Measurements from ENCODE around the gene ZW10. TPM values are rescaled to one million over a fixed set of nuclear protein-coding genes. Genes with fewer than 3 reads are reported as not detected.
"Not testable (repeated sequence)": the region's sequence is repeated elsewhere in the genome, so short reads cannot be mapped to it uniquely, and the experiment has no call there.

ZW10 gene
- total RNA-seq, 2 experiments from 2014 or later, result 22.2 to 22.8 TPM

- CTCF ChIA-PET, result no interaction called here
- POLR2A ChIA-PET, result no interaction called here
Measured at GRCh38 chr11:113764527-113765219, 8.8 kb downstream of the ZW10 start.

GRCh38 chr11:113763040-113763439 lies 10.5 kb downstream of the ZW10 start:
- CTCF ChIA-PET, POLR2A ChIA-PET: not testable (repeated sequence)

GRCh38 chr11:113760241-113760640 lies 13.3 kb downstream of the ZW10 start:
- ChIA-PET POLR2A (no interaction called here), CTCF (no interaction called here)

DNA sequence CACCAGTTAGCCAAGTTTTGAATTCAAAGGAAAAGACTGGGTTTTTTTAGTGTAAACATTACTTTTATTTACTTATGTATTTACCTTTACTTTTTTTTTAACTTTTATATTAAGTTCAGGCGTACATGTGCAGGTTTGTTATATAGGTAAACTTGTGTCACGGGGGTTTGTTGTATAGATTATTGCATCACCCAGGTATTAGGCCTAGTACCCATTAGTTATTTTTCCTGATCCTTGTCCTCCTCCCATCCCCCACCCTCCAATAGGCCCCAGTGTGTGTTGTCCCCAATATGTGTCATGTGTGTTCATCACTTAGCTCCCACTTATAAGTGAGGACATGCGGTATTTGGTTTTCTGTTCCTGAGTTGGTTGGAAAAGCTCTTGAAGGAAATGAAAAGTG lies 20.6 kb downstream of the ZW10 start:
- CTCF ChIA-PET, result no interaction called here
- POLR2A ChIA-PET, result interaction anchor here (0.5 kb wide), 1 partner anchor 17 kb away, joined by 5 read pairs; no protein-coding TSS in a partner anchor

DNA sequence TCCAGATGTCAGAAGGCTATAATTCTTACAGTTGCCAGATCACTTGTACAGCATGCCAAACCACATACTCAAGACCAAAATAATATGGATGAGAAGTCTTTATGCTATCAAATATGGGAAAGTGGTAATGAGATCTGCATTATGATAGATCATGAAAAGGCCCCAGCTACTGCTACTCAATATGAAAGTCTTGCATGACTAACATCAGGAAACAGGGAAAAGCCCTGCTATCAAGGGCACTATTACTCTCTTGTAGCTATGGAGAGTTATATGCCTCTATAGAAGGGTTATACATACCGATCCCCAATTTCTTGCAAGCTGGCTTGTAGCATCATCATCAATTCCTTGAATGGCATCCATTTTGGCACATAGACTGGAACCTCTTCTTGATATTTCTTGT lies 37.2 kb downstream of the ZW10 start:
- ChIA-PET CTCF (interaction anchor here (0.7 kb wide), 1 partner anchor 1618 kb away, joined by 3 read pairs; no protein-coding TSS in a partner anchor), POLR2A (no interaction called here)

DNA sequence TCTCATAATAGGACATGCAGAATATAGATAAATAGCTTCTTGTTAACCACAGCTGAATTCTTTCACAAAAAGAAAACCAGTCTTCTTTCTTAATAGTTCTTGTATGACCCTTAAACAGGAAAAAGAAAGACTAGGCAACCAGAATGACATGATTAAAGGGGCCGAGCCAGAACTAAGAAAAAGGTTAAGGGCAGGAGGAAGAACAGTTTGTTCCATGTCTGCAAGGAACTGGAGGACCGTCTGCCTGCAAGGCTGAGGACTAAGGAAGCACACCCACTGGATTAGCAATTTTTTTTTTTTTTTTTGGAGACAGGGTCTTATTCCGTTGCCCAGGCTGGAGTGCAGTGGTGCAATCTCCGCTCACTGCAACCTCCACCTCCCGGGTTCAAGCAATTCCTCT lies 41.4 kb downstream of the ZW10 start:
- ChIA-PET CTCF (no interaction called here), POLR2A (no interaction called here)

- POLR2A ChIA-PET, result interaction anchor here (0.7 kb wide), 1 partner anchor 104 kb away, joined by 3 read pairs; no protein-coding TSS in a partner anchor
- CTCF ChIA-PET, result no interaction called here
Measured at GRCh38 chr11:113730887-113731726, 42.4 kb downstream of the ZW10 start.

GRCh38 chr11:113729456-113729855 lies 44.0 kb downstream of the ZW10 start:
- POLR2A ChIA-PET, result no interaction called here
- CTCF ChIA-PET, result no interaction called here

DNA sequence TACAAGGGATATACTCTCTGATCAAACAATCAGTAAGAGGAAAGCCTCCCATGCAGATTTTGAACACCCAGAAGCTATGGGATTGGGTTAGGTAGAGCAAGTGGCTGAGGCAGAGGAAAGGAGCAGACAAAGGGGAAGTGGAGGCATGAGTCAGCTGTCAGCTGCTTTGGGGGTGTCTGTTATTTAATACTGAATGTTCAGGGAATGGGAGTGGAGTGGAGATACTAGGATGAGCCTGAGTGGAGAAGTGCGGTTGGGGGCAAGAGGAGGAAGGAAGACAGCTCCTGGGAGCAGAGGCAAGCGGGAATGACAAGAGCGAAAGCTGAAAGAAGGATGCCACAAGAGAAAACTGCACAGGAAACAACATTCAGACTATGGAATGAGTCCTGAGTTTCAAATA lies 44.7 kb downstream of the ZW10 start:
- POLR2A ChIA-PET, result no interaction called here
- CTCF ChIA-PET, result interaction anchor here (1.1 kb wide), 1 partner anchor 45 kb away, joined by 3 read pairs; the partner anchor contains the start of gene ZW10

- ChIA-PET POLR2A (no interaction called here), CTCF (no interaction called here)
Measured at GRCh38 chr11:113725913-113726312, 47.6 kb downstream of the ZW10 start.

GRCh38 chr11:113725407-113725806 lies 48.1 kb downstream of the ZW10 start:
- POLR2A ChIA-PET, result no interaction called here
- CTCF ChIA-PET, result no interaction called here

DNA sequence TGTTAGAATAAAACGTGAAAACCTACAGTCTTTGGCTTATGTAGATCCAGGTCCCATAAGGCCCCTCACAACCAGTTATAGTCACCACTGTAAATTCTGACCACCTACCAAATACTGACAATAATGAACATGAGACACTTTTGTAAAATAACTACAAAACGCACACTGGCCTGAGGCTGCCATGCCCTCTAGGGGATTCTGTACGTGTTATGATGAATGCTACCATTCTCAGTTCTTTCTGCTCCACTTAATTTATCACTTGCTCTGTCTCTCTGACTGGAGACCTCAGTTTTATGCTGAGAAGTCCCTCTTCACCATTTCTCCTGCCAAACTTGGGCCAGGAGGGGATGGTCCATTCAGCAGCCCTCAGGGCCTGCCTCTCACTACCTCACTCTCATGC lies 48.7 kb downstream of the ZW10 start:
- CTCF ChIA-PET, result no interaction called here
- POLR2A ChIA-PET, result no interaction called here

DNA sequence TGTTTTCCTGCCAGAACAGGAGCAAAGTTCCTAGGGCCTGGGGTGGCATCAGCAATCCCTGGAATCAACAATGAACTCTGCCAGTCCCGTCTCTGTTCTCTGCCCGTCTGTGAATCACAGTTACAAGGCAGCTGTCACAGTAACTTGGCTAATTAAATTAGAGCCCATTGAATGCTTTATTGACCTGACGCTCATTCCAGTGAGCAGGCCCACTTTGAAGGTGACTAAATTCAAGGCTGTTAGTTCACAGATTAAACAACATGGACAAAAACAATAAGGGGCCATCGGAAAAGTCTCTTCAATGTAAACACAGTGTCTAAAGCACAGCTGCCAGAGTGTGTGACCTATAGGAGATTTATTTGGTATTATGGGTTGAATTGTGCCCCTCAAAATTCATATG lies 49.7 kb downstream of the ZW10 start:
- POLR2A ChIA-PET, result no interaction called here
- CTCF ChIA-PET, result no interaction called here

- ChIA-PET POLR2A (no interaction called here), CTCF (no interaction called here)
Measured at GRCh38 chr11:113722934-113723333, 50.6 kb downstream of the ZW10 start.

- CTCF ChIA-PET, result interaction anchor here (0.5 kb wide), 1 partner anchor 17 kb away, joined by 3 read pairs; no protein-coding TSS in a partner anchor
- POLR2A ChIA-PET, result no interaction called here
Measured at GRCh38 chr11:113722221-113722620, 51.3 kb downstream of the ZW10 start.

DNA sequence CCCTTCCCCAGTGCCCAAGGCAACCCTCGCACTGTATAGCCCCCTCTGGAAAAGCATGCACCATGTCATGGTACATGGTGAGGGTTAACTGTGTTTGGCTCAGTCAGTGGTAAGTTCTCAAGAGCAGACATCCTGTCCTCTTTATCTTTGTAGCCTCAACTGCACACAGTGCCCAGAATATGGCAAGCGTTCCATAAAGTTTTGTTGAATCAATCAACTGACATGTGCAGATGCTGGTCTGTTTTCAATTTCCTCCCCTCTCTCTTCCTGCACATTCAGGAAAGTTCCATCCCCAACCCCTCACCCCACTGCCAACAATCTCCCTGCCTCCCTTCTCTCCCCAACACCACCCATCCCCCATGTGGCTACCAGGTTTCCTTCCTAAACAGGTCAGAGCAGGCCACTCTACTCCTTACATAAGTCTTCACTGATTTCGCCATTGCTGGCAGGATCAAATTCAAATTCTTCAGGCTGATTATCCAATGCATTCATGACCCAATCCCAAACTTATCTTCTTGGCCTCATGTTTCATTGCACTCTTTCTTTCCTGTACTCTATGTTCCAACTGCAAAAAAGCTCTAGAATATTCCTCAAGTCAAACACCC lies 51.9 kb downstream of the ZW10 start:
- ChIA-PET POLR2A (no interaction called here), CTCF (interaction anchor here (0.5 kb wide), 1 partner anchor 17 kb away, joined by 3 read pairs; no protein-coding TSS in a partner anchor)

DNA sequence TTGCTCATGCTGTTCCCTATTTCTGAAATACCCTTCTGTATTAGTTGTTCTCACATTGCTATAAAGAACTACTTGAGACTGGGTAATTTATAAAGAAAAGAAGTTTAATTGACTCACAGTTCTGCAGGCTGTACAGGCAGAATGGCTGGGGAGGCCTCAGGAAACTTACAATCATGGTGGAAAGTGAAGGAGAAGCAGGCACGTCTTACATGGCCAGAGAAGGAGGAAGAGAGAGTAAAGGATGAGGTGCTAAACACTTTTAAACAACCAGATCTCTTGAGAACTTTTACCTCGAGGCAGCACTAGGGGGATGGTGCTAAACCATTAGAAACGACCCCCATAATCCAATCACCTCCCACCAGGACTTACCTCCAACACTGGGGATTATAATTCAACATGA lies 53.0 kb downstream of the ZW10 start:
- CTCF ChIA-PET, POLR2A ChIA-PET: not testable (repeated sequence)

DNA sequence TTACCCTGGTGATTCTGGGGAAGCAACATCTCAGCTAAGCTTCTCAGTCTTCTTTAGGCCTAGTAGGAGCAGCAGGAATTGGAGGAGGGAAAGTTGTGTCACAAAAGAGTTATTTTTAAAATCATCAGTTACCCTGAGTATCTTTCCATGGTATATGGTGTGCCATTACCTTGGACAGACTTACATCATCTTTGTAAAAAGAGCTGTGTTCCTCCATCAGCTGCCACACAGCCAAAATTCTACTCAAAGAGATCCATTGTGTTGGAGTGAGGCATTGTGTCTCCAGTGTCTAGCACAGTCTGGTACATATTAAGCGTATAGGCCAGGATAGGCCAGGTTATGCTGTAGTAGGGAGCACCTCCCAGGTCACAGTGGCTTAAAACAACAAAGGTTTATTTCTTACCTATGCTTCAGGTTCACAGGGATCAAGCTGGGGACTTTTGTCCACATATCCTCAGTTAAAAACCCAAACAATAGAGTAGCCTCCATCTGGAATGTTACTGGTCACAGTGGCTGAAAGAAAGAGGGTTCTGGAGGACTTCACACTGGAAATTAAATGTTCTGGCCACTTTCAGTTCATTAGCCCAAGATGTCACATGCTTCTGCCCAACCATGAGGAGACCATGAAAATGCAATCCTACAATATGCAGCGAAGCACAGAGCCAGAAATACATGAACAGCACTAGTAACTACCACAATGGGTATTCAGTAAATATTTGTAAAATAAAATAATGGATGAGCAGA lies 57.4 kb downstream of the ZW10 start:
- ChIA-PET CTCF (no interaction called here), POLR2A (no interaction called here)

DNA sequence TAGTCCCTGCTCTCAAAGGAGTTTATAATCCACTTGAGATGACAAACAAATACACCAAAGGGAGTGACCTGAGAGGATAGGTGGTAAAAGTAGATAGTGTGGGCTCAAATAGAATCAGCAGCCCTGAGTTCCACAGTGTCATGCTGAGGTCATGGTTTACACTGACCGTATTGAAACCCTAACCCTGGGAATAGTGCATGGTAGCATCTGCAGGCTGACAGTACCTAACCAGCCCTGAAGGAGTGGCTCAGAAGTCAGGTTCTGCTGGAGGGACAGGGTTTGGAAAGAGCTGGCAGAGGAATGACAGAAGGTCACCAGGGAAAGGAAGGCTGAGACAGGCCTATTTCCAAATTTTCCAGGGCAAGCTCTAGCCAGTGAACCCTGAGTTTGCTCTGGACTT lies 58.2 kb downstream of the ZW10 start:
- CTCF ChIA-PET, result no interaction called here
- POLR2A ChIA-PET, result no interaction called here

DNA sequence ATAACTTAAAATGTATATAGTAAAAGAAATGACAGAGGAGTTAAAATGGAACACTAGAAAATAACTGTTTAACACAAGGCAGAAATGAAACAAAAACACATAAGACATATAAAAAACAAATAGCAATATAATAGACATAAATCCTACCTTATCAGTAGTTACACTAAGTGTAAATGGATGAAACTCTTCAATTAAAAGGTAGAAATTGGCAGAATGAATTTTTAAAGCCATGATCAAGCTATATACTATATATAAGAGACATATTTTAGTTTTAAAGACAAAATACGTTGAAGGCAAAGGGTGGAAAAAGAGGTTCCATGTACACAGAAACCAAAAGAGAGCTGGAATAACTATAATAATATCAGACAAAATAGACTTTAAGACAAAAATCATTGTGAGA lies 62.5 kb downstream of the ZW10 start:
- CTCF ChIA-PET, result no interaction called here
- POLR2A ChIA-PET, result no interaction called here

All from activated CD8-positive, alpha-beta memory T cell treated with anti-CD3 and anti-CD28 coated beads for 36 hours (primary cell).